HL-60/S4 (cell line): ENCODE data around the gene MCF2L.

Experiments
- in situ Hi-C: fragments of 300-500 bp; cut with MboI; formaldehyde crosslinking; loops from 2 replicates; pipeline ENCODE4 v1.14.3; 2022; ENCODE audit warnings: low sequenced_read_pairs

Gene MCF2L

DNA sequence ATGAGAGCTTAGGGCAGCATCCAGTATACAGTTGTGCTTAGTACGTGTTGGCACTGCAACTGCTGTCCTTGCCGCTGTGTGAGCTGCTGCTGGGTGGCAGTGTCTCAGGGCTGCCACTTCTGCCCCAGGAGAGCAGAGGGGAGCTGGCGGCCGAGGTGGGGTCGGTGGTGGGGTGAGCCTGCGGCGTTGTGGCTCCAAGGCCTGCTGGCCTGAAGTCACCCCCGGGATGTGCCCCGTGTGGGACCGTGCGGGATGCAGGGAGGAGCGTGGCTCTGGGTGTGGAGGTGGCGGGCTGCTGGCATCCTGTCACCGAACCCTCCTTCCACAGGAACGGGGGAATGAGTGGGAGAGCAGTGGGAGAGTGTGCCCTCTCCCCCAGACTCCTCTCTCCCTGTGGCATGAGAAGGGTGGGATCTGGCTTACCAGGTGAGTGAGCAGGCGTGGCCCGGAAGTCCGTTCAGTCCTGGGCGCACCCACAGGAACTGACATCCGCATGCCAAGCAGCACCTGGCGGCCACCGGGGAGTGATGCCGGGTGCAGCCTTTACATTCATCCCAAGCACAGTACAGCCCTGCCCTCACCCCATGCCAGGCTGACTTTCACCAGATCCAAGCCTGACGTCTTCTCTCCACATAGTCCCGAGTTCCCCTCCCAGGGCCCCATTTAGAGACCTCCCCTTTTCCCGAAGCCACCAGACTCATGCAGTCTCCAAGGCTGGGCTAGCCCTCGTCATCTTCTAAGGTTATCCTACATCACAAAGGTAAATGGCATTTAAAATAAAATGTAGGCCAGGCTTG is 26.6 kb downstream of the MCF2L start:
- in situ Hi-C loops: no loop called here

DNA sequence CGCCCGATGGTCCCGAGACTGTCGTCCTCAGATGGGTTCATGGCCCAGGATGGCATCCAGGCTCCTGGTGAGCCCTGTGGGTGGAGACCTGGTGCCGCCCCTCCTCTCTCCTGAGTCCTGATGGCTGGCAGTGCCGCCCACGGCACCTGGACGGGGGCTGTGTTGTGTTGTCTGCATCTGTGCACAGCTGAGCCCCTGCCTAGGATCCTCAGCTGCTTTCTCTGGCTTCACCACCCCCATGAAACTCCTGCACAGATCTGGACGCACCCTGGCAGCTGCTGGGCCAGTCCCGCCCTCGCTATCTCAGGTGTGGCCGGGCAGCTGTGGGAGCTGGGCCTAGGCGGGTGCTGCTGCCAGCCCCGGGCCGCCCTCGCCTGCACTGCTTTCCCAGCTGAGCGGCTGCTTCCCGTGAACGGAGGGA is 27.7 kb downstream of the MCF2L start:
- in situ Hi-C loops: no loop called here

DNA sequence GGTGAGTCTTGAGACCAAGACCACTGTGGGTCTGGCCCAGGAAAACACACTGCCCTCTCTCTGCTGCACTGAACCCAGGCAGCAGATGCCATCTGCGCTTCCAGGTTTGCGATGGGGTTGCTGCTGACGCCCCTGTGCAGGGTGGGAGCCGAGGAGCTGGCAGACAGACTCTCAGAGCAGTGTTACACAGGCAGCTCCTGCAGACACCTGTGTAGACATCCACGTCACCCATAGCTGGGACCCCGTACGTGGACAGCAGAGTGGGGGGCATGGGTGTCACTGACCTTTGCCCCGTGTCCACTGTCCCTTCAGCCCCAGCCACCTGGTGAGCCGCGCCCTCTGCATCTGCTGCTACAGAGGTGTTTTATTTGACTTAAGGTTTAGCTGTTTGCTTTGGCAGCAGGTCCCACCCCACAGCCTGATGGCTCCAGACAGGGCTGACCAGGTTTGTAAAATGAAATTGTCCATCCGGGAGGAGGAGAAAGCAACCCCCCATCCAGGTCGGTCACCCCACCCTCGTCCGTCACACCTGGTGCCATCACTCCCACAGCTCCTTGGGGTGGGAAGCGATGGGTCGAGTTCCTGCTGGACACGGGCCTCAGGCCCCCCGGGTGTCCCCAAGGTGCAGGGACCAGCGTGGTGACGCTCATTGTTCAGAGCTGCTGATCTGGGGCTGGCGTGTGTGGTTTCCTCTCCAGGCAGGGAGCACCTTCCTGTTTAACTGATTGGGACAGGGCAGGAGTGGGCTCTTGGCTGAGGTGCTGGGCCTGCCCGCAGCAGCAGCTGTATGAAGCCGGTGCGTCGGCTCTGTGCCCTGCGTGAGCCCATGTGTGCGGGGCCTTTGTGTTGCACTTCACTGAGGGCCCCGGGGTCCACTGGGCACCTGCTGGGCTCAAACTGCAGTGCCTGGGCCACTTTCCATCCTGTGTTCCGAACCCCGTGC is 28.4 kb downstream of the MCF2L start:
- in situ Hi-C loops: no loop called here

DNA sequence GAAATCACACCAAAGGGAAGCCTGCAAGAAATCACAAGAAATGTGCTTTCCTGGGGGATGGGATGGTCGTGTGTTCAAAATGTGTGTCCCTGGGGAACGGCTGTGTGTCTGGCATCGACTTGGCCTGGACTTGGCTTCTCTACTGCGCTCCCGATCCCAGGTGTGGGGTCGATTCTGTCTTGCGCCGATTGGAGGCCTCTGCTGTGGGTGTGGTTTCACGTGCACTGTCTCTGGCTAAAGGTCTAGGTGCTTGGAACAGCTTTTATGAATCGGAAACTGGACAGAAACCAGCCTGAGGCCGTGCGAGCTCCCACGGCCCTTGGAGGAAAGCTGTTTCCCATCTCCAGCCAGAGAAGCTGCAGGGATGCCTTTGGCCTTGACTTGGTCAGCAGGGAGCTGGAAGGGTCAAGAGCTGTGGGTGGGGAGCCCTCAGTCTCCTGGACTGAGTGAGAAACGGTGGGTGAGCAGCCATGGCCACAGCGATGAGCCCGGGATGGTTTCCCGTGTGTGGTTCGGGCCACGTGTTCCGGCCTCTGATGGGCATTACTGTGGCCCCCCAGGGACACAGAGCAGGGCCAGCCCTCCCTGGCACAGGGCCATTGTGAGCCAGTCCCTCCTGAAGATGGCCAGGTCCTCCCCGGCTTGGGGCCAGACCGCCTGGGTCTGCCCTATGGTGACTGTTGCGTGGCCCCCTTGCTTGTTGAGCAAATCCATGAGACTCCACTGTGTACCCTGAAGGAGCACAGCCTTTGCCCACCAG is 29.7 kb downstream of the MCF2L start:
- in situ Hi-C loops: no loop called here

DNA sequence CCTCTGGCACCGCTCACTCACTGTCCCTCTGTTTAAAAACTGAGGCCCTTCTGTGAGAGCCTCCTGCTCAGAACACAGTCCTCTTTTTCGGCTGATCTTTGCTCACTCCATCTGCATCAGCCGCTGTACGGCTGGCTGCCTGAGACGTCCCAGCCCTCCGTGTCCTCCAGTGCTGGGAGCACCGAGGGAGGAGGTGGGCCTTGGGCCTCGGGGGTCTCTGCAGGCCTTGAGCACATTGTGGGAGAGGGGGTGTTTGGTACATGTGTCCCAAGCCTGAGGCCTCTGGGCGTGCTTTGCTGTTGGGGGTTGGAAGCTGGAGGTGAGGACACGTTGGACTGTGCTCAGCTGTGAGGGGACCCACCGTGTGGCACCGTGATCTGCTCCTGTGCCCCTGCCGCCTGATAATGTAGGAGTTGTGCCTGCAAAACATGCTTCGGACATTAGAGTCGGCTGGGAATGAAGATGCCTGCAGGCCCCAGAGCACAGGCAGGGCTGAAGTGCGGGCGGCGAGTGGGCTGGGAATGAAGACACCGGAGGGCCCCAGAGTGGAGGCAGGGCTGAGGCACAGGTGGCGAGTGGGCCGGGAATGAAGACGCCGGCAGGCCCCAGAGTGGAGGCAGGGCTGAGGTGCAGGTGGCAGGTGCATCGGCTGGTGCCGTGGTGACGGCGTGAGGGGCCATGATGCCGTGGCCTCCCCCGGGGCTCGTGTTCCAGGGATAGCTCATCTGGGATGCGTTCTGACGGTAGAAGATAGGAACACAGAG is 30.6 kb downstream of the MCF2L start:
- in situ Hi-C loops: no loop called here

DNA sequence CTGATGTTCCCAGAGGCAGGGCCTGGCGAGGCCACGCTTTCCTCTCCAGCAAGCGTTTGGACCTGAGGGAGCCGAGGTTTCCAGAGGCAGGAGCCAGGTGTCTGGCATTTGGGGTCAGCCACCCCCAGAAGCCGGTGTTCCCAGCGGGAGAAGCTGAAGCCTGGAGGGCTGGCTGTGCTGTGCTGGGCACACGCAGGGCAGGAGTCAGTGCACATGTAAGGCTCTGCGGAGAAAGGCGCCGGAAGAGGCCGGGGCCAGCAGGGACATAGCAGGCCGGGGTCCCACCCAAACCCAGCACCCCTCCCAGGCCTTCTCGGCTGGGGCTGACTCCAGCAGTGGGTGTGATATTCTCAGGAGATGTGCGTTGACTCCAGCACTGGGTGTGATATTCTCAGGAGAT is 31.6 kb downstream of the MCF2L start:
- in situ Hi-C loops: no loop called here

DNA sequence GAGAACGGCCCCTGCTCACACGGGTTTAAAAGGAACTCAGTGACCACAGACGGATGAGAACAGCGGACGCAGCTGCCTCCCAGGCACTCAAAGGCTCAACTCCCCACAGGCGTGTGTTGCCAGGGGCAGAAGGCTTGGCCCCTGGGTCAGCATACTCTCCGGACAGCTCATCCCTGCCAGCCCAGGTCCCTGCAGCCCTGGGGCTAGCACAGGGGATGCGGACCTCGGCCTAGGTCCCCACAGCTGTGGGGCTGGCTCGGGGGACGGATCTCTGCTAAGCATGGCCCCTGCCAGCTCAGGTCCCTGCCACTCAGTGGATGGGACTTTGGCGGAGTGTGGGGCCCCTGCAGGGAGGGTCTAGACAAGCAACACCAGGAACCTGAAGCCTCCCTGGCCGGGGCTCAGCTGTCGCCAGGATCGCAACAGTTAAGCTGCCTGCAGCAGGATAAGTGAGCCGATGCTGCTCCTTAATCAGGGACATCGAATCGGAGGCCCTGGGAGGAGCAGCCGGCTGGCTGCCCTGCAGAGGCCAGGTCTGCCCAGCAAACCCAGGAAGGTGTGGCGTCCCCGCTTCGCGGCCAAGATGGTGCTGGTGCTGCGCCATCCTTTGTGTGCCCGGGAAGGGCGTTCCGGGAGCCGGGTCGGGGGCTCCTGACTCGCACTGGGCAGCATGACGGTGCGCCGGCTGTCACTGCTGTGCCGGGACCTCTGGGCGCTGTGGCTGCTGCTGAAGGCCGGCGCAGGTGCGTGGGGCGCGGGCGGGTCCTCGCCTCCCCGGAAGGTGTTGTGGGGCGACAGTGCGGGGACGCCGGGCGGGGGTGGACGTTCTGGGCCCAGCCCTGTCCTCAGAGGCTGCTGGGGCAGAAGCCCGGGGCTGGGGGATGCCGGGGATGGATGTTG is 32.5 kb downstream of the MCF2L start:
- in situ Hi-C loops: no loop called here

DNA sequence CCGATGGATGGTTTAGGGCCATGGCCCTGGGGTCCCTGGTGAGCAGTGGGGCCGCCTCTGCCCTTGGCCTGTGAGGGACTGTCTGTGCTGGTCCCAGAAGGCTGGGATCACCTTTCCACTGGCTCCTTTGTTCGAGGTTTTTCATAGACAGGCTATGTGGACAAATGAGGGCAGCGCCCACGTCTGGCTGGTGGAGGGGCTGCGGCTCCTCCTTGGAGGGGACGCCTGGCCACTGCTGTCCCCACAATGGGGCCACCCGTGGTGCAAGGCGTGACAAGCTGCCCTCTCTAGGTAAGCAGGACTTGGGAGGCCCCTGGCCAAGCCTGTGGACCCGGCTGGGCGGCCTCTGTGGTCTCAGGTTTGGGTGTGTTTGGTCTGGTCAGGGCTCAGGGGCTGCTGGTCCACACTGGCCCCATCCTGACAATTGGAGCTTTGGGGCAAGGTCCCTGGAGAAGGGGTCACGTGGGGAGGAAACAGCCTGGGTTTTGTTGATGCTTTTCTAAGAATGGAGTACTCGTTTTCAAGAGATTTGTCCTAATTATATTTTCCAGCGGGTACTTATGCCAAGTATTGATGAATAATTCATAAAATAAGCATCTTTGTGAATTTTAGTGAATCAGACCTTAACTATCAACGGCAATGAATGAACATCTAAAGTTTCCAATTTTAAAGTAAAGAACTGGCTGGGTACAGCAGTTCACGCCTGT is 33.3 kb downstream of the MCF2L start:
- in situ Hi-C loops: no loop called here

DNA sequence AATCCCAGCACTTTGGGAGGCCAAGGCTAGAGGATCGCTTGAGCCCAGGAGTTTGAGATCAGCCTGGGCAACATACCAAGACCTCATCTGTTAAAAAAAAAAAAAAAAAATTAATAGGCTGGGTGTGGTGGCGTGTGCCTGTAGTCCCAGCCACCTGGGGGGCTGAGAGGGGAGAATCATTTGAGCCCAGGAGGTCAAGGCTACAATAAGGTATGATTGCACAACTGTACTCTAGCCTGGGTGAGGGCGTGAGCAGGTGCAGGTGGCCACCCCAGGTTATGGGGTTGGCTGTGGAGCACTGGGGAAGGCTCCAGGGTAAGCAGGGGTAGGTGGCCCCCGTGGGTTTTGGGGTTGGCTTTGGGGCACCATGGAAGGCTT is 33.9 kb downstream of the MCF2L start:
- in situ Hi-C loops: no loop called here

DNA sequence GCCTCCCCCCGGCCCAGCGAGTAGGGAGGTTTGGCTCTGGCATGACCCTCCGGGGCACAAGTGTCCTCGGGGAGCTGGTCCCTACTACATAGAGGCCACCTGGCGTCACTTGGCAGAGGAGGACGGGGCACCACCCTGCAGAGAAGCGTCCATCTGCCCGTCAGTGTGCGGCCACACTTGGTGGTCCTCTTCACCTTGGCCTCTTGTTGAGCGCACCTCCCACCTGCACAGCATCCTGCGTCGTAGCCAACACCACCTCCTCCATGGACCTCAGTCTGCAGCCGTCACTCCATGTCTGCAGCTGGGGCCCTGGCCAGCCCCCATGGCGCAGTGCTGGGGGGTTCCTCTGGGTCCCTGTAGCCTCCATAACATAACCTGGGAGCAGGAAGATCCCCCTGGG is 35.1 kb downstream of the MCF2L start:
- in situ Hi-C loops: no loop called here

DNA sequence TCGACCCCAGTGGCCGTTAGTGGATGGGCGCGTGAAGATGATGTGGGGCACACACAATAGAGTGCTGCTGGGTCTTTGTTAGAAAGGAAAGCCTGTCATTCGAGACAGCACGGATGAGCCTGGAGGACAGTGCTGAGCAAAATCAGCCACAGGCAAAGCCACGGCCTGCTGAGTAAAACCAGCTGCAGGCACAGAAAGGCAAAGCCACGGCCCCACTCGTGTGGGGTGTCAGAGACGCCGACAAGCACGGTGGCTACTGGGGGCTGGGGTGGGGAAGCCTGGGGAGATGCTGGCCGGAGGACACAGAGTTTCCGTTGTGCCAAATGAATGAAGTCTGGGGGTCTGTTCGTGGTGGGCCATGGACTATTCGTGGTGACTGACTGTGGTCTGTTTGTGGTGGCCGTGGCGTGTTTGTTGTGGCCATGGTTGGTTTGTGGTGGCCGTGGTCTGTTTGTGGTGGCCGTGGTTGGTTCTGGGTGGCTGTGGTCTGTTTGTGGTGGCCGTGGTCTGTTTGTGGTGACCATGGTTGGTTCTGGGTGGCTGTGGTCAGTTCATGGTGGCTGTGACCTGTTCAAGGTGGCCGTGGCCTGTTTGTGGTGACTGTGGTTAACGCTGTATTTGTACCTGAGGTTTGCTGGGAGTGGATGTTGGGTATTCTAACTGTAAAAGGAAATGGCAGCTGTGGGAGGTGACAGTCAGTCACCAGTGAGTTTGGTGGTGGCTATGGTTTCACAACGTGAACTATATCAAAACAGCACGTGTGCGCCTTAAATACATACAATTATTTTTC is 36.3 kb downstream of the MCF2L start:
- in situ Hi-C loops: no loop called here

DNA sequence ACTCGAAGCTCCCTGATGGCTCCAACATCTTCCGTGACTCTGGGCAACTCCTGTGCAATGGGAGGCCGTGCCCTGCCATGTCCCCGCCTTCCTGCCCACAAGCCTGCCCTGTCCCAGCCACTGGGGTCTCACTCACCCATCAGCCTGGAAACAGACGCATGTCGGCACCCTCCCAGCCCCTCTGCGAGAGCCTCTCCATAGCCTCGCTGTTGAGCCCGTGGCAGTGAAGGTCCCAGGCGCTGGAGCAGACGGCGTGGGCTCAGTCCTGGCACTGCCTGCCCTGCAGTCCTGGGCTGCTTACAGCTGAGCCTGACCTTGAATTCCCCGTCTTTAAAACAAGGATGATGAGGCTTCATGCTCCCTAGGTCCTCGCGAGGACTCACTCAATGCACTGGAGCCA is 37.0 kb downstream of the MCF2L start:
- in situ Hi-C loops: no loop called here

DNA sequence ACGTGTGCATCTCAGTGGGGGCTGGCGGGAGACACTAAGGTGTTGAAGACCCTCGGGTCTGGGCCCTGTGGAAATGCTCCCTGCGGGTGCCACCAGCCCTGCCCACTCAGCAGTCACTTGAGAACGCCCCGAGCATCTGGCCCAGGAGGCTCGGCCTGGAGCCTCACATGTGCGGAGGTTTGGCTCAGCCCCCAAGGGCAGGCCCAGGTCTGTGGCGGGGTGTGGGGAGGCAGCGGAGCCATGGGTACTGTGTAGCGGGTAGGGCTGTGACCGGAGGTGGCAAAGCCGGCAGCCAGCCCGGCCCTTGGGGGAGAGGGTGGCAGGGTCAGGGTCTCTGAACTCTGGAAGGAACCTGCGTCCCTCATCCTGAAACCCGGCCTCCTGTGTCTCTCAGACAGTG is 37.6 kb downstream of the MCF2L start:
- in situ Hi-C loops: no loop called here

DNA sequence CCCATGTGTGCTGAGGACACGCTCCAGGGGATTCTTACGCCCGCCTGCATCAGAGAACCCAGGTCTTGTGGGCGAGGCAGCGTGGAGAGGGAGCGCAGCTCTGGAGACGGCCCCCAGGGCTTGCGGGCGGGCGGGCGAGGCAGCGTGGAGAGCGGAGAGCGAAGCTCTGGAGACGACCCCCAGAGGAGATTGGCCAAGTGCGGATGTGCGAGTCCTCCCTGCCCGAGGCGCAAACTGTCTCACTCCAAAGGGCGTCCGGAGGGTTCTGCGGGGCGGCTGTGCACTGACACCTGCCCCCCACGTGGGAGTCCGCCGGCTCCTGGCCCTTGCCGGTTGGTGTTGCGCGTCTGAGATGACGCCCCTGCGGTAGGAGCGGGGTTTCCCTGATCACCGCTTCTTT is 39.8 kb downstream of the MCF2L start:
- in situ Hi-C loops: no loop called here

DNA sequence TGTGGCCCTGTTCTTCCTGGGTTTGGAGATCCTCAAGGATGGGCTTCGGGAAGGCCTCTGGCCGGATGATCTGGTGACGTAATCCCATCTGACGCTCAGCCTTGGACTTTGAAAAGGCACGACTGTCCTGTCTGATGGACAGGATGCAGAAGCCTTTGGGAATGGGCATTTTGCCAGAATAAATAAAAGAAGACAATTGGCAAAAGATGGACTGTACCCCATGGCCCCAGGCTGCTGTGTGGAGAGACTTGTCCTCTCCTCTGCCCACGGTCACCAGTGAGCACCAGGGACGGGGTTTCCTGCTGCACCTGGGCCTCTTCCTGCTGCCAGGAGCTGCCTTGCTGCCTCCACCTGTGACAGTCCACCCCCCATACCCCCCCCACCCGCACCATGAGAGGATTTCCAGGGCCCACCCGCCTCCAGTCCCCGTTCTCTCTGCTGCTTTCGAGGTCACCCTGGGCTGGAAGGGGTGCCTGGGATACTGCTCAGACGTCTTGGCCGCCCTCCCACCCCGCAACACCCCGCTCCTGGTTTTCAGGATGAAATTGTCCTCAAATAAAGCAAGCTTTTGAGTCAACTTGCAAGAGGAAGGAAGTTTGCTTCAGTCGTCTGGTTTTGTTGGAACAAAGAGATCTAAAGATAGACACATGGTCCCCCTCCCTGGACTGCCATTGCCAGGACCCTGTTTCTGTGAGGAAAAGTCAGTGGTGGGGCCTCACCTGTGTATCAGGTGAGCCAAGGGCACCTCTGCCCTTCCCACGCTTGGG is 40.9 kb downstream of the MCF2L start:
- in situ Hi-C loops: no loop called here

DNA sequence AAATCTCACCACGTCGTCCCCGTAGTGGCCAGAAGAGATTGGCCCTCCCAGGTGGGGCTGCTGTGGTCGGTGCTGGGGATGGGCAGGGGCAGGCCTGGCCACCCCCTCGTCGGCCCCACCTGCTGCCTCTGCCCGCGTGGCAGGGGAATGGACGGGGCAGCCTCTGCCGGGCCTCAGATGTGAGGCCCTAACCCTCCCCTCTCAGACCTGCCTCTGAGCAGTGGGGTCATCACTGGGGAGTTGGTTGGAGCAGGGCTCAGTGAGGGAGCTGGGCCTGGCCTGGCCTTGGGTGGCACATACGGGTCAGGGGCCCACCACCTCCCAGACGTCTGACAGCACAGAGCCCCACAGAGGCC is 41.5 kb downstream of the MCF2L start:
- in situ Hi-C loops: no loop called here

DNA sequence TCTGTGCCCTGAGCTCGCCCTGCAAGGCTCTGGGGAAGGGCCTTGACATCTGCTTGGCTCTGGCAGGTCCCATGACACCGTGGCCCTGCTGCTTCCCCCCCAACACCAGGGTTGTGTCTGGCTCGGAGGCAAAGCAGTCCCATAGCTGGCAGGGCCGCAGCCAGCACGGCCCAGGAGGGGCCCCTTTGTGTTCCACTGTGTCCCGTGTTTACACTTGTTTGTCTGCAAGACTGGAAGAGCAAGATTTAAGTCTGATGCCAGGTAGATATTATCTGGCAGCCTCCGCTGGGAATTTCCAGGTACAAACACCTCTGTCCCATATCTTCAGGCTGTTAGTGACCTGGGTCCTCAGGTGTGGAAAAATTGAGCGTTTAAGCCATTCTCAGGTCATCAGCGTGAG is 44.3 kb downstream of the MCF2L start:
- in situ Hi-C loops: no loop called here
